ENCODE data around the gene EIF6.

EIF6 gene

DNA sequence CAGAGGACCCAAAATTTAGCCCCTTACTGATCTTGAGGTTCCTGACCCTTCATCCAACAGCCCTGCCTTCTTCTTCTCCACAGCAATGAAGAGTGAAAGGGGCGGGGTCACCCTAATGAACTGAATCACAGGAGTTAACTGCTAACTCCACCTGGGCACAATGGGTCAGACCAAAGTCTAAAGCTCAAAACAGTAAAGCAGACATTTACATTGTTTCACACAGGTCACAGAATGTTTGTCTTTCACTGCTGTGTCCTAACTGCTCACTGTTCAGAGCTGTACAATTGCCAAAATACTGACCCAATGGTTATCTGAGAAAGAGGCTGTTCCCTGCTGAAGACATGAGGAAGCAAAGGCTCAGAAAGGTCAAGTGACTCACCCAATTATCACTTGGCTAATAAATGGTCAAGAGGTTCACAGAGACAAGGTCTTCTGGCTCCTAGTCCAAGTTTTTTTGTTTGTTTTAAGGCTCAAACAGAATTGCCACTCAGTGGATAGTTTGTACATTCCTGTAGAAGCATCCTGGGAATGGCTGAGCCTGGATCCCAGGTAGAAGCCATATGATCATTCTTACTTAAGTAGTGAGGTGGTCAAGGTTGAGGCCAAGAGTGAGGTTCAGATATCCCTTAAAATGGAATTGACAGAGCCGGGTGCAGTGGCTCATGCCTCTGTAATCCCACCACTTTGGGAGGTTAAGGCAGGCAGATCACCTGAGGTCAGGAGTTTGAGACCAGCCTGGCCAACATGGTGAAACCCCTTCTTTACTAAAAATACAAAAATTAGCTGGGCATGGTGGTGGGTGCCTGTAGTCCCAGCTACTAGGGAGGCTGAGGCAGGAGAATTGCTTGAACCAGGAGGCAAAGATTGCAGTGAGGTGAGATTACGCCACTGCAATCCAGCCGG lies 42.8 kb upstream of the EIF6 start:
- TF ChIP-seq, protein P1, sequence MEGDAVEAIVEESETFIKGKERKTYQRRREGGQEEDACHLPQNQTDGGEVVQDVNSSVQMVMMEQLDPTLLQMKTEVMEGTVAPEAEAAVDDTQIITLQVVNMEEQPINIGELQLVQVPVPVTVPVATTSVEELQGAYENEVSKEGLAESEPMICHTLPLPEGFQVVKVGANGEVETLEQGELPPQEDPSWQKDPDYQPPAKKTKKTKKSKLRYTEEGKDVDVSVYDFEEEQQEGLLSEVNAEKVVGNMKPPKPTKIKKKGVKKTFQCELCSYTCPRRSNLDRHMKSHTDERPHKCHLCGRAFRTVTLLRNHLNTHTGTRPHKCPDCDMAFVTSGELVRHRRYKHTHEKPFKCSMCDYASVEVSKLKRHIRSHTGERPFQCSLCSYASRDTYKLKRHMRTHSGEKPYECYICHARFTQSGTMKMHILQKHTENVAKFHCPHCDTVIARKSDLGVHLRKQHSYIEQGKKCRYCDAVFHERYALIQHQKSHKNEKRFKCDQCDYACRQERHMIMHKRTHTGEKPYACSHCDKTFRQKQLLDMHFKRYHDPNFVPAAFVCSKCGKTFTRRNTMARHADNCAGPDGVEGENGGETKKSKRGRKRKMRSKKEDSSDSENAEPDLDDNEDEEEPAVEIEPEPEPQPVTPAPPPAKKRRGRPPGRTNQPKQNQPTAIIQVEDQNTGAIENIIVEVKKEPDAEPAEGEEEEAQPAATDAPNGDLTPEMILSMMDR (IDR thresholded peaks at IDR 0.05; ENCODE audit: low read depth, low read length, missing control alignments) = no peak
- no peak overlapping the region for H3K4me3 ChIP-seq (ENCODE audit: low read depth, low read length)
- DNase-seq (ENCODE audit: low read depth) = no peak

DNA sequence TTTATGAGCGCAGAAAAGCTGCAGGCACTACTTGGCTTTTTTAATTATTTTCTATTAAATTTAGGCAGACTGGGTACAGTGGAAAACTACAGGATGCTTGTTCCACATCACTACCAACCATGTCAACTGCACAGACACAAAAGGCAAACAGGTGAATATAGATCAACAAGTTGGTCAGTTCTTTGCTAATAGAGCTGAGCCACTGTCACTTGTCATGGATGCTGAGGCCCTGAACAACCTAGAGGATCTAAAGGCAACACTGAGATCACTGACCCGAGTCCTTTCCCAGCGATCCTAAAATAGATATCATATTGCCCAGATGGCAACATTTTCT lies 42.1 kb upstream of the EIF6 start:
- no peak overlapping the region for H3K4me3 ChIP-seq (ENCODE audit: low read depth, low read length)
- TF ChIP-seq, protein P1 (IDR thresholded peaks at IDR 0.05; ENCODE audit: low read depth, low read length, missing control alignments) = no peak
- no peak for DNase-seq (ENCODE audit: low read depth)

DNA sequence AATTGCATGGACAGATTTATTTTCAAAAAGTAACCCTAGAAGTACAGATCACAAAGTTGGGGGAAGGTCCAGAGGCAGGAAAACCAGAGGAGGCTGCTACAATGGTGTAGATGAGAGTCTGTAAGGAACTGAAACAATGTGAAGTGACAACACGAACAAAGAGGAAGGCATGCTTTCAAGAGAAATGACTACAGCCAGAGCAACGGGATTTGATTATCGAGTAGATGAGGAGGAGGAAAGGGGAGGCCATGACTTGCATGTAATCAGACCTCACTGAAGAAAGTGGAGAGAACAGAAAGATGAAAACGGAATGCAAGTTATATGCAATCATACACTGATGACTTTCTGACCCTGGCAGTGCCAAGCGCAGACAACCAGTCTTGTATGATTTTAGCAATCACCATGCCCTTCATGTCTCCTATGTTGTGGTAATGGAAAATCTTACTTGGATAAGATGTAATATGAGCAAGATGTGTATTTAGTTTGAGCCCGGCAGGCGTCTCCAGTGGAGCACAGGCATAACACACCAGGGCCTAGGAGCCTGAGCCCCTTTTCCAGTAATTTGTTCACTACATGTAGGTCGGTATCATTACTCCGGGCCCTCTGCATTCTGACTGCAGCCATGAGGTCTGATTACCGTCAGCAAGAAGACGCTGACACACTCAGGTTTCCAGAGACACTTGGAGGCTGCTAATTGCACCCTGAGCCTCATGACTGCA lies 41.6 kb upstream of the EIF6 start:
- H3K4me3 ChIP-seq (ENCODE audit: low read depth, low read length) = no peak overlapping the region
- DNase-seq (ENCODE audit: low read depth) = no peak
- TF ChIP-seq, protein P1 (IDR thresholded peaks at IDR 0.05; ENCODE audit: low read depth, low read length, missing control alignments) = no peak

DNA sequence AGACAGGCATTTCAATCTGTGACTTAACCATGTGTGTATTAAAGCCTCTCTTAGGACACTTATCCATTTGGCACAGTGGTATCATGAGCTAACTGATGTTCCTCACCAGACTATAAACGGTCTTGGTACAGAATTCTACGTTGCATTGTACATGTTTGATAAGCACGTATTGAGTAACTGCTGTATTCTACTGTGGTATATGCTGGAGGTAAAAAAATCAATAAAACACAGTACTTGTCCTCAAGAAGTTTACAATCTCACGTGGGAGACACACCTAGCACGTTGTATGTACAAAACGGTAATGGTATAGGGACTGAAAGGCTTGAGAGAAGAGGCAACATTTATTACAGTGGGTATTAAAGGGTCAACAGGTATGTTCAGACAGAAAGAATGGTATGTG lies 40.8 kb upstream of the EIF6 start:
- no peak overlapping the region for H3K4me3 ChIP-seq (ENCODE audit: low read depth, low read length)
- TF ChIP-seq, protein P1 (IDR thresholded peaks at IDR 0.05; ENCODE audit: low read depth, low read length, missing control alignments) = no peak
- no peak for DNase-seq (ENCODE audit: low read depth)

DNA sequence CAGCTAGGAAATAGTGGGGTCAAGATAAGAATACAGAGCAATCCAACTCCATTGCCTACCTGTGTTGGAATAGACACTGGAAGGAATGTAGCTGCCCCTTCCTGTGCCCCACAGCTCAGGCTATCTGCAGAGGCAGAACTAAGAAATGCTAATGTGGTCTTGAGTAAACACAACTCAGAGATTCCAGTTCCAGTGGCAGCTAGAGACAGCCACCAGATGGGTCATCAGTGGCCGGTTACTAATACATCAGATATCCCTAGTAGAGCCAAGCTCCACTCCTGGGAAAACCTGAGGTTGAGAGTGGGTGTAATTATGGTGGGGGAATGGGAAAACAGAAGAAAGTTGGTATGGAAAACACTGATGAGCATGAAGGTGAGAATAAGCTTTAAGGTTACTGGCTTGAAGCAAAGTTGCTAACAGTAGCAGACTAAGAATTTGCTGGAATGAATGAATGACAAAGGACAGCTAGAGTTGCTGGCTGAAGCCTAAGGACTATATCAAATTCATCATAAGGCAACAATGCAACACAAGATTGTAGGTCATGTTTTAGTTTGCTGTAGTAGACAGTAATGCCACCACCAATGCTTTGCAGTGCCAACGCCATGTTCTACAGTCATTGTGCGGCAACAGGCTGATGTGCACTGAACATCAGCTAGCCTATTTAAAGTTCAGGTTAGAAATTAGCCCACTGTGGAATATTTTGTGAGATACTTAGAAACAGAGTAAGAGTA lies 36.0 kb upstream of the EIF6 start:
- TF ChIP-seq, protein P1 (IDR thresholded peaks at IDR 0.05; ENCODE audit: low read depth, low read length, missing control alignments) = no peak
- H3K4me3 ChIP-seq (ENCODE audit: low read depth, low read length) = no peak overlapping the region

DNA sequence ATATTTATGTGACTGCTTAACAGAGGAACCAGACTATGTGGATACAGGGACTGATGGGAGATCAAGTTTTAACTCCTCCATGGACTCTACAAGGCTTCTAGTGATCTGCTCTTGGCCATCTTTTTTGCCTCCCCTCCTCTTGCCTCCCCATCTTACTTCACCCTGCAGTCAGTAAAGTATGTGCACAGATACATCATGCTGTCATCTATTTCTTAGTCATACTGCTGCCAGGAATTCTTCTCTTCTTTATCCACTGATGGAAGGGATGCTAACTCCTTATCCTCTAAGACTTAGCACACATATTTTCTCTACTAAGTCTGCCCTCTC lies 35.3 kb upstream of the EIF6 start:
- no peak for DNase-seq (ENCODE audit: low read depth)
- TF ChIP-seq, protein P1 (IDR thresholded peaks at IDR 0.05; ENCODE audit: low read depth, low read length, missing control alignments) = no peak
- no peak overlapping the region for H3K4me3 ChIP-seq (ENCODE audit: low read depth, low read length)

More for the DNA sequence above, 36.0 kb upstream of the EIF6 start:
- DNase-seq (ENCODE audit: low read depth) = no peak

All from GM12864 (cell line).